D341Med (cell line): ENCODE measurements around the gene RELA.
"Not testable (repeated sequence)": the region's sequence is repeated elsewhere in the genome, so short reads cannot be mapped to it uniquely, and the experiment has no call there.

Experiments used
- DNase-seq: peaks from one replicate; pipeline ENCODE4 v3.0.0; 2012; ENCODE audit warnings: low spot score

Gene RELA

DNA sequence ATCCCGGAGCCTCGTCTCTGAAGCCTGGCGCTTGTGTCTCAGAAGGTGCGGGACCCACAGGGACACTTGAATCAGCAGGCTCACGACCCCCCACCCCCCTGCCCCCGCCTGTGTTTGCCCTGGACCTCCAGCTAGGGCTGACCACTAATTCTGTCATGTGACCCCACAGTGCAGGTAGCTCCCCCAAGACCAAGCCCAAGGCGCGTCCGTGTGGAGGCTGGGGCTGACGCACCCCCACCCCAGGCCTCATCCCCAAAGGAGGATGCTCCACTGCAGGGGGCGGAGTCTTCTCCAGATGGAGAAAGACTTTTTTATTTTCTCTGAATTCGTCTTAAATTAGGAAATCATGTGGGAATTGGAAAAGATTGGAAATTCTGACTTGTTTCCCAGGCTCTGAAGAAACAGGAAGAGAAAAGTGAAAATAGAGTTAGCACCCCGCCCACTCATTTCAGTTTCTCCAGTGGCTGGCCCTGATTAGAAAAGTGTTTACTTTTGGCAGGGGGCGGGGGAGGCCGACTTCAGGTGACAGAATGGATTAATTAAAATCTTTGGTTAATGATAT, 1.0 kb upstream of the RELA start:
- DNase-seq = peak; percentile 64

GRCh38 chr11:65662247-65662798, 393 bp downstream of the RELA start:
- DNase-seq = peak; percentile 14

- peak; percentile 8 for DNase-seq
These were observed 993 bp downstream of the RELA start for GRCh38 chr11:65661599-65662246.

- not testable (repeated sequence) for DNase-seq
These were observed 1.8 kb downstream of the RELA start for GRCh38 chr11:65660908-65661307.

DNA sequence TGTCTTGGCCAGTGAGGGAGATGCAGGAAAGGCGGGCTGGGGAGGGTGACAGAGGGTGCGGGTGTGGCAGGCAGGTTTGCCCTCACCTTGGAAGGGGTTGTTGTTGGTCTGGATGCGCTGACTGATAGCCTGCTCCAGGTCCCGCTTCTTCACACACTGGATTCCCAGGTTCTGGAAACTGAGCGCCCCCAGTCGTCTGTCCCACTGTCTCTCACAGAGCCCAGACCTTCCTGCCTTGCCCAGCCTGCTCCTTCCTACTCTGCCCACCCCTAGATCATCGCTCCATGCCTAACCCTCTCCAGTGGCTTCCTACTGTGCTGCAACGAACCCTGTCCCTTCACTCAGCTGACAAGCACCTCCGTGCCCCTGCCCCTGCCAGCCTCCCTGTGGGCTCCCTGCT, 2.7 kb downstream of the RELA start:
- no peak for DNase-seq

- peak; percentile 3 for DNase-seq
These were observed 4.3 kb downstream of the RELA start for GRCh38 chr11:65658174-65659021.

GRCh38 chr11:65657426-65657825, 5.3 kb downstream of the RELA start:
- DNase-seq = no peak

GRCh38 chr11:65655570-65656332, 7.0 kb downstream of the RELA start:
- DNase-seq = peak; percentile 2

GRCh38 chr11:65654375-65655349, 8.1 kb downstream of the RELA start:
- DNase-seq = peak; percentile 14

- DNase-seq = peak; percentile 15
These were observed 9.2 kb downstream of the RELA start for GRCh38 chr11:65653229-65654225.

GRCh38 chr11:65652511-65653228, 10.0 kb downstream of the RELA start:
- peak; percentile 98 for DNase-seq

DNA sequence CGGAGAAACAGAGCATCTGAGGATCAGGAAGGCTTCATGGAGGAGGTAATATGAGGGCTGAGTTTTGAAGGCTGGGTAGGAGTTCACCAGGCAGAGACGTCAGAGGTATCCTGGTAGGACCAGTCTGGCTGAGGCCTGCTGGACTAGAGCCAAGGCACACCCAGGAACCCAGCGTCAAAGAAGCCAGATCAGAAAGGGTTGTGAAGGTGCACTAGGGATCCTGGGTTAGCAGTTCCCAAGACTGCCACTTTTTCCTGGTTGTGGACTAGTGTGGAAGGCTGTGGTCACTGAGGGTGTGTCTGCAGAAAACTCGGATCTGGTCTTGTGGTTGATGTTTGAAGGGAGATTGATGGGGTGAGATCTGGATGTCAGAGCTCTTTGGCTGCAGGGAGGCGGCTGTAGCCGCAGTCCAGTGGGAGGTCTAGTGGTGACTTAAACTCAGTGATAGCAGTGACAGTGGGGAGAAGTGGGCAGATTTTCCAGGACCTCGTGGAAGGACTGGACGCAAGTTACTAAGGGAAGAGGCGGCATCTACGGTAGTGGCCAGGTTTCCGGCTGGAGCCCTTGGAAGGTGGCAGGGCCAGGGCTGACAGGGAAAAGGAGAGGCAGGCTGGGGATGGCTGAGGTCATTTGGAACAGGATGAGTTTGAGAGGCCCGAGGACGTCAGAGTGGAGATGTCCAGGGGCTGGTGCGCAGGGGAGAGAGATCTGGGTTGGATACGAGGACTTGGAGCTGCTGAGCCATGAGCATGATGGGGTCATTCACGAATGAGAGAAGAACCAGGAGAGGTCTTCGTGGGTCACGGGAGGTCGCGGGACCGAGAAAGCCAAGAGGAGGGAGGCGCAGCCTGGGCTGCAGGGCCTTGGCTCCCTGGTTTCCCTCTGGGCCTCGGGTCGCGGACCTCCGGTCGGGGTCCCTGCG, 10.9 kb downstream of the RELA start:
- DNase-seq = no peak

GRCh38 chr11:65651339-65651588, 11.5 kb downstream of the RELA start:
- no peak for DNase-seq

DNA sequence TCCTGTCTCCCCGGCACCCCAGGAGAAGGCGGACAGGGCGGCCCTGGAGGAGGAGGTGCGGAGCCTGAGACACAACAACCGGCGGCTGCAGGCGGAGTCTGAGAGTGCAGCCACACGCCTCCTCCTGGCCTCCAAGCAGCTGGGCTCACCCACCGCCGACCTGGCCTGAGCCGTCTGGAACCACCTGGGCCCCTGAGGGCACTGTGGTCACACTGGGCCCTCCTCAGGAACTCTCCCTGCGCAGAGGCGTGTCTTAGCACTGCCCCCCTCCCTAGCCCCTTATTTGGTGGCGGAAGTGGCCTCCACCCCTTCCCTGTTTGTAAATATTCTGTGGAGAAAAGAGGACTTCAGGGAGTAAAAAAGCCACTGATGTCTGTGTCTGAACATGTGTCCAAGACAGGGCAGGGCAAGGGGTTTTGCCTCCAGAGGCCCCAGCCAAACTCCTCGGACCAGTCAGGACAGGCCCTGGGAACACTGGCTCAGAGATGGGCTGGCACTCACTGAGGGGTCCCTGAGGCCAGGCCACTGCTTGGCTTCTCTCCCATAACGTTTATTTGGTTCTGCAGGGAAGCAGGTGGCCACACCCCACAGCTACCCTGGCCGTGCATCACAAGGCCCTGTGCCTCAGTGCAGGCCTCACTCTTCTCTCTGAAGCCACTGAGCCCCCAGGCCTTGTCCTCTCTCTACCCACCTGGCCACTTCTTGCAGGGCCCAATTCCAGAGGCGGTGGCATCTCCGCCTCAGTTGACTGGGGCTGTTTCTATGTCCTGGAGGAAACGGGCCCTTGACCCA, 12.0 kb downstream of the RELA start:
- no peak for DNase-seq

DNA sequence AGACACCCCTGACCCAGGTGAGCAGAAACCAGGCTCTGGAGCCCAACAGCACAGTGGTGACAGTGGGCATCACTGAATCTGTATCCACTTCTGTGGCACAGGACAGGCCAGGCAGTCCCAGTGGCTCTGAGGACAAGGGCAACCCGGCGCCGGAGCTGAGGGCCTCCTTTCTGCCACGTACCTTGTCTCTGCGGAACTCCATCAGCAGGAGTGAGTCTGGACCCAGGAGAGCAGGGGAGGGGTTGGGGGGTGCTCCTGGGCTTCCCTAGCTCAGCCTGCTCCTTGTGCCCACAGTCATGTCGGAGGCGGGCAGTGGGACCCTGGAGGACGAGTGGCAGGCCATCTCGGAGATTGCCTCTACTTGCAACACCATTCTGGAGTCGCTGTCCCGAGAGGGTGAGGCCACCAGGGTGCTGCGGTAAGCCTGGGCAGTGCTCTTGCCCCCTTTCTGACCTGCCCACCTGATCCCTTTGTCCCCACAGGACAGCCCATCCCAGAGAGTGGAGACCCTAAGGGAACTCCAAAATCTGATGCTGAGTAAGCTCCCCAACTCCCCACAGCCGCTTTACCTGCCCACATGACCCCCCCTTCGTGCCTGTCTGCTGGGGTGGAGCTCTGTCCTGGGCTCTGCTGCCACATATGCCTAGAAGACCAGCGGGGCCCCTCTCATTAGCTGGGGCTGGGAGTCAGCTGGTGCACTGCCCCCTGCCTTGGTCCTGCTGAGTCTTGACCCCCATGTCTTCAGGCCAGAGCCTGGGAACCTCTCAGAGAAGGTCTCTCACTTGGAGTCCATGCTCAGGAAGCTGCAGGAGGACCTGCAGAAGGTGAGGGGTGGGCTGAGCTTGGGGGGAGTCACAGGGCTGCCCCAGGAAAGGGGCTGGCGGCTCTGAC, 12.8 kb downstream of the RELA start:
- no peak for DNase-seq

GRCh38 chr11:65648997-65649493, 13.7 kb downstream of the RELA start:
- no peak for DNase-seq
